Measurements from ENCODE around the gene CD99L2.
"Not testable (repeated sequence)": the region's sequence is repeated elsewhere in the genome, so short reads cannot be mapped to it uniquely, and the experiment has no call there.

CD99L2 gene

DNA sequence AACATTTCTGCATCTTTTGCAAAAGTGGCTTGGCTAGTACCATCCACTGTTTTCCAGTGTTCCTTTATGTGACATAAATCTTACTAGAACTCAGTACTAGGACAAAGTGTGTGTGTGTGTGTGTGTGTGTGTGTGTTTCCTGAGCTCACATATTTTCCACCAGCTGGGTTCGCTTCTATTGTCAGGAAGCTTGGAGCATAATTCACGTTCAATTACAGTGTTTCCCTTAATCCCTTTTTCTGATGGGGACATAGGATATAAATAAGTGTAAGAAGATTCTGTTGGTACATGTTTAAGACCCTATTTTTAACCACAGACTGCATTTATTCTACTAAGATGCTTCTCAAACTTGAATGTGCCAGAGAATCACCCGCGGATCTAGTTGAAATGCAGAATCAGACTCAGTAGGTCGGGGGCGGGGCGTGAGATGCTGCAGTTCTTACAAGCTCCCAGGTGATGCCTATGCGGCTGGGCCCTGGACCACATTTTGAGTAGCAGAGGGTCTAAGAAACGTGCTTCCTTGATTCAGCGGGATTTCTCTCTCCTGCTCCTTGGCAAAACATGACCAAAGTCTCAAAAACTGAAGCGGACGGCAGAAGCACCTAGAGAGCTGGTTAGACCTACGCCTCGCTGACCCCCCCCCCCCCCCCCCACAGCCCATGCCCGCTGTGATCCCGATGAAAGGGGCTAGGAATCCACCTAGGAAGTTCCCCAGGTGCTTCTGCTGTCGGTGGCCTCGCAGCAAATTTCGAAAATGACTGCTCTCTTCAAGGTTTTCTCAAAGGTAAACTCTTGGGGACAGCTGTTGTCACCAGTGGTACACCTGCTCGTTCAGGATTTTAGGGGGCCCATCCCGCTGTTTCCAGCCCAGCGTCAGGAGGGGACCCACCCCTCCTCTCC is 797 bp downstream of the CD99L2 start:
- no peaks in the 10 kb centered on the region; the same call in 1 of the 2 replicates for H3K36me3 ChIP-seq (ENCODE audit: control insufficient read depth, insufficient read depth, low read length)
- H3K9me3 ChIP-seq (ENCODE audit: control insufficient read depth, insufficient read depth, low read depth, low read length), result no peaks in the 10 kb centered on the region
- peak overlapping the region; percentile 76 for H3K4me3 ChIP-seq (ENCODE audit: low read depth, low read length)
- H3K9ac ChIP-seq (ENCODE audit: low read length), result peak overlapping the region; percentile 94
- peak overlapping the region; percentile 85; the same call in 1 of the 2 replicates for H3K27ac ChIP-seq (ENCODE audit: low read depth, low read length)
- H3K27me3 ChIP-seq (ENCODE audit: control insufficient read depth, insufficient read depth, low read length), result peaks cover 9% of the 10 kb centered on the region
- H3K4me1 ChIP-seq (ENCODE audit: control insufficient read depth, insufficient read depth, low read length), result peaks cover 28% of the 10 kb centered on the region

DNA sequence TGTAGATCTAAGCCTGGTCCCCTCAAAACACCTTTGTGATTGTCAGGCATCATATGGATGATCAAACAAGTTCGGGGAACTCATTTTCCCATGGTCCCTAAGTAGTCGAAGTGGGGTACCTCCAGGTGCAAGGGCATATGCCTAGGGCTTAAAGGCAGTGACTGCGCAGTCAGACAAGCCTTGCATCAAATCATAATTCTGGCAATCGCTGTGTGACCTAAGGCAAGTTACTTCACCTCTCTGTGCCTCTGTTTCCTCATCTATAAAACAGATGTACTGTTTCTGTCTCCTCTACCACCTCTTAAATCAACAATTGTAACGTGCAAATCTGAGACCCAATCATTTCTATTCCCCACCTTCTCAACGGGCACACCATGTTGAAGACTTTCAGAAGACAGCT is 1.8 kb downstream of the CD99L2 start:
- Histone ChIP-seq H3K27ac (ENCODE audit: low read depth, low read length) (no peak overlapping the region), H3K36me3 (ENCODE audit: control insufficient read depth, insufficient read depth, low read length) (no peaks in the 10 kb centered on the region; the same call in 1 of the 2 replicates), H3K9me3 (ENCODE audit: control insufficient read depth, insufficient read depth, low read depth, low read length) (no peaks in the 10 kb centered on the region), H3K9ac (ENCODE audit: low read length) (no peak overlapping the region), H3K4me1 (ENCODE audit: control insufficient read depth, insufficient read depth, low read length) (peaks cover 22% of the 10 kb centered on the region), H3K27me3 (ENCODE audit: control insufficient read depth, insufficient read depth, low read length) (peaks cover 9% of the 10 kb centered on the region), H3K4me3 (ENCODE audit: low read depth, low read length) (no peak overlapping the region)

DNA sequence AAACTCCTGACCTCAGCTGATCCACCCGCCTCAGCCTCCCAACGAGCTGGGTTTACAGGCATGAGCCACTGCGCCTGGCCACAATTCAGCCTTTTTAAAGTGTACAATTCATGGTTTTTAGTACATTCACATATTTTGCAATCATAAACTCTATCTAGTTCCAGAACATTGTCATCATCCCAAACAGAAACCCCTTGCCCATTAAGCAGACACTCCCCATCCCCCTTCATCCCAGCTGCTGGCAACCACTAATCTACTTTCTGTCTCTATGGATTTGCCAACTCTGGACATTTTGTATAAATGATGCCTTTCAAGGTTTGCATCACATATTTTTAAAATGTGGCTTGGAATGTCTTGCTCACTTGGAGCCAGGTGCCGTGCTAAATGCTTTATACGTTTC is 4.5 kb downstream of the CD99L2 start:
- no peaks in the 10 kb centered on the region; the same call in 1 of the 2 replicates for H3K36me3 ChIP-seq (ENCODE audit: control insufficient read depth, insufficient read depth, low read length)
- no peak overlapping the region for H3K9ac ChIP-seq (ENCODE audit: low read length)
- H3K27ac ChIP-seq (ENCODE audit: low read depth, low read length), result no peak overlapping the region
- H3K27me3 ChIP-seq (ENCODE audit: control insufficient read depth, insufficient read depth, low read length), result no peaks in the 10 kb centered on the region
- no peak overlapping the region for H3K4me3 ChIP-seq (ENCODE audit: low read depth, low read length)
- H3K9me3 ChIP-seq (ENCODE audit: control insufficient read depth, insufficient read depth, low read depth, low read length), result no peaks in the 10 kb centered on the region
- peaks cover 5% of the 10 kb centered on the region; the same call in 1 of the 2 replicates for H3K4me1 ChIP-seq (ENCODE audit: control insufficient read depth, insufficient read depth, low read length)

DNA sequence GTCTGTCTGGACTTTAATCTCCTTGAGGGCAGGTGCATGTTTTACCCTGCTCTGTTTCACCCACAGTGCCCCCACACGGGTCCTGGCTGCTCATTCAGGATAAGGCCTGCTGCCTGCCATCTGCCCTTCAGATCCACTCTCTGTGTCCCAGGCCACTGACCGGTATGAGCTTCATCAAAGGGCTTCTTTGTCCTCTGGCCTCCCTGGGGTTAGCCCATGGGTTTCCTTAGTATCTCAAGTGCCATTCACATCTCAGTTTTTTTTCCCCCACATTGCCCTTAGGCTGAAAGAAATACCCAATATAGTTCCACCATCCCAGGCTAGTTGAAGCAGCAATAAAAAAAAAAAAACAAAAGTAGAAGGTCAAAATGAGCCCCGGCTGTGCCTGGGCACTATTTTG is 9.3 kb downstream of the CD99L2 start:
- H3K36me3 ChIP-seq (ENCODE audit: control insufficient read depth, insufficient read depth, low read length), result no peaks in the 10 kb centered on the region
- H3K9ac ChIP-seq (ENCODE audit: low read length), result no peak overlapping the region
- H3K27me3 ChIP-seq (ENCODE audit: control insufficient read depth, insufficient read depth, low read length), result no peaks in the 10 kb centered on the region
- no peaks in the 10 kb centered on the region for H3K4me1 ChIP-seq (ENCODE audit: control insufficient read depth, insufficient read depth, low read length)
- no peaks in the 10 kb centered on the region for H3K9me3 ChIP-seq (ENCODE audit: control insufficient read depth, insufficient read depth, low read depth, low read length)
- no peak overlapping the region for H3K4me3 ChIP-seq (ENCODE audit: low read depth, low read length)
- no peak overlapping the region for H3K27ac ChIP-seq (ENCODE audit: low read depth, low read length)

DNA sequence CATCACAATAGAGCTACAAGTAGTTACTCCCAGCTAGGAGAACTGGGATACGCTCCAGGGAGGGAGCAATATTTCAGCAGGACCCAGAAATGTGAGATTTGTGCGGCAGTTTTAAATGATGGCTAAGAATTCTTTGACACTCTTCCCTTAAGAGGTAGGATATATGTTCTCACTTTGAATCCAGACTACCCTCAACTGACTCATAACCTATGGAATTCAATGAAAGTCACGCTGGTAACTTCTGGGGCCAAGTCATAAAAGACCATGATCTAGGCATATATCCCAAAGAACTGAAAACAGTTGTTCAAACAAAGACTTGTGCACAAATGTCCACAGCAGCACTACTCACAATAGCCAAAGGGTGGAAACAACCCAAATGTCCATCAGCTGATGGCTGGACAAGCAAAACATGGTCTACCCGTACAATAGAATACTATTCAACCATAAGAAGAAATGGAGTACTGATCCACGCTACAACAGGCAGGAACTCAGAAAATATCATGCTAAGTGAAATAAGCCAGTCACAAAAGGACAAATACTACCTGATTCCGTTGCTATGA is 10.5 kb downstream of the CD99L2 start:
- no peaks in the 10 kb centered on the region for H3K9me3 ChIP-seq (ENCODE audit: control insufficient read depth, insufficient read depth, low read depth, low read length)
- H3K9ac ChIP-seq (ENCODE audit: low read length), result no peak overlapping the region

DNA sequence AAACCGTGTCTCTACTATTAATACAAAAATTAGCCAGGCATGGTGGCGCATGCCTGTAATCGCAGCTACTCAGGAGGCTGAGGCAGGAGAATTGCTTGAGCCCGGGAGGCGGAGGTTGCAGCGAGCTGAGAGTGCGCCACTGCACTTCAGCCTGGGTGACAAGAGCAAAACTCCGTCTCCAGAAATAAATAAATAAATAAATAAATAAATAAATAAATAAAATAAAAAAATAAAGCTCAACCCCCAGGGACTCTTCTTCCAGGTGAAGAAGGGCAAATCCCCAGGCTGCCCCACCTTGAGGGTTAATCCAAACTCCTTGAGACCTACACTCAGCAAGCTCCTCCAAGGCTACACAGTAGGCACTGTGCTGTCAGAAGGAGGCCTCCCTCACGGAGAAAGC is 11.2 kb downstream of the CD99L2 start:
- H3K4me1 ChIP-seq (ENCODE audit: control insufficient read depth, insufficient read depth, low read length); H3K36me3 ChIP-seq (ENCODE audit: control insufficient read depth, insufficient read depth, low read length); H3K4me3 ChIP-seq (ENCODE audit: low read depth, low read length); H3K9me3 ChIP-seq (ENCODE audit: control insufficient read depth, insufficient read depth, low read depth, low read length); H3K9ac ChIP-seq (ENCODE audit: low read length); H3K27me3 ChIP-seq (ENCODE audit: control insufficient read depth, insufficient read depth, low read length); H3K27ac ChIP-seq (ENCODE audit: low read depth, low read length): not testable (repeated sequence)

More for the DNA sequence above, 10.5 kb downstream of the CD99L2 start:
- H3K36me3 ChIP-seq (ENCODE audit: control insufficient read depth, insufficient read depth, low read length), result no peaks in the 10 kb centered on the region
- H3K27ac ChIP-seq (ENCODE audit: low read depth, low read length), result no peak overlapping the region
- no peaks in the 10 kb centered on the region for H3K27me3 ChIP-seq (ENCODE audit: control insufficient read depth, insufficient read depth, low read length)
- no peak overlapping the region for H3K4me3 ChIP-seq (ENCODE audit: low read depth, low read length)
- no peaks in the 10 kb centered on the region for H3K4me1 ChIP-seq (ENCODE audit: control insufficient read depth, insufficient read depth, low read length)

DNA sequence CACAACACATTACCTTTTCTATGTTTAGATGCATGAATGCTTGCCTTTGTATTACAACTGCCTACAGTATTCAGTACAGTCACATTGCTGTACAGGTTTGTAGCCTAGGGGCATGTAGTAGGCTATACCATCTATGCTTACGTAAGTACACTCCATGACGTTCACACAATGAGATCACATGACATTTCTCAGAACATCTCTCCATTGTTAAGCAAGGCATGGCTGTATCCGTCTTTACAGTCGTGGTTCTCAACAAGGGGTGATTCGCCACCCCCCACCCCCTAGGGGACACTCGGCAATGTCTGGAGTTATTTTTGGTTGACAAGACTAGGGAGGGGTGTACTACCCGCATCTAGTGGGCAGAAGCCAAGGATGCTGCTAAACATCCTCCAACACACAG is 12.1 kb downstream of the CD99L2 start:
- Histone ChIP-seq H3K9ac (ENCODE audit: low read length) (no peak overlapping the region), H3K27ac (ENCODE audit: low read depth, low read length) (no peak overlapping the region), H3K4me3 (ENCODE audit: low read depth, low read length) (no peak overlapping the region), H3K36me3 (ENCODE audit: control insufficient read depth, insufficient read depth, low read length) (no peaks in the 10 kb centered on the region), H3K27me3 (ENCODE audit: control insufficient read depth, insufficient read depth, low read length) (no peaks in the 10 kb centered on the region), H3K9me3 (ENCODE audit: control insufficient read depth, insufficient read depth, low read depth, low read length) (no peaks in the 10 kb centered on the region), H3K4me1 (ENCODE audit: control insufficient read depth, insufficient read depth, low read length) (no peaks in the 10 kb centered on the region)

DNA sequence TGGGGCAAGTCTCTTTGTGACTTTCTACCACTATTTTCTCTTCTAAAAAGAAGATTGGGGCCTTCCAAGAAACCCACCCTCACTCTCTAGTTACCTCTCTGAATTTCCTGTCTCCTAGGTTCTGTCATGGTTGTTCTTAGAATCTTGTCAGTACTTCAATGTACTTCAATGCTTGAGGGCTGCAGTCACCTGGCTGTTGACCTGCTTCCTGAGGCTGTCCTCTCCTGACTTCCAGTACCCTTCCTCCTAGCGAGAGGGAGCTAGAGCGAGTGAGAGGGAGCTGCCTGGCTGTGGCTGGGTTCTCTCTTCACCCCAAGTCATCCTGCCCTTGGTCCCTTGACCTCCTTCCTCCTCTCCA is 17.7 kb downstream of the CD99L2 start:
- Histone ChIP-seq H3K9ac (ENCODE audit: low read length) (no peak overlapping the region), H3K4me1 (ENCODE audit: control insufficient read depth, insufficient read depth, low read length) (no peaks in the 10 kb centered on the region), H3K4me3 (ENCODE audit: low read depth, low read length) (no peak overlapping the region), H3K27me3 (ENCODE audit: control insufficient read depth, insufficient read depth, low read length) (no peaks in the 10 kb centered on the region), H3K36me3 (ENCODE audit: control insufficient read depth, insufficient read depth, low read length) (peaks cover 4% of the 10 kb centered on the region), H3K9me3 (ENCODE audit: control insufficient read depth, insufficient read depth, low read depth, low read length) (peaks cover 7% of the 10 kb centered on the region), H3K27ac (ENCODE audit: low read depth, low read length) (no peak overlapping the region)

DNA sequence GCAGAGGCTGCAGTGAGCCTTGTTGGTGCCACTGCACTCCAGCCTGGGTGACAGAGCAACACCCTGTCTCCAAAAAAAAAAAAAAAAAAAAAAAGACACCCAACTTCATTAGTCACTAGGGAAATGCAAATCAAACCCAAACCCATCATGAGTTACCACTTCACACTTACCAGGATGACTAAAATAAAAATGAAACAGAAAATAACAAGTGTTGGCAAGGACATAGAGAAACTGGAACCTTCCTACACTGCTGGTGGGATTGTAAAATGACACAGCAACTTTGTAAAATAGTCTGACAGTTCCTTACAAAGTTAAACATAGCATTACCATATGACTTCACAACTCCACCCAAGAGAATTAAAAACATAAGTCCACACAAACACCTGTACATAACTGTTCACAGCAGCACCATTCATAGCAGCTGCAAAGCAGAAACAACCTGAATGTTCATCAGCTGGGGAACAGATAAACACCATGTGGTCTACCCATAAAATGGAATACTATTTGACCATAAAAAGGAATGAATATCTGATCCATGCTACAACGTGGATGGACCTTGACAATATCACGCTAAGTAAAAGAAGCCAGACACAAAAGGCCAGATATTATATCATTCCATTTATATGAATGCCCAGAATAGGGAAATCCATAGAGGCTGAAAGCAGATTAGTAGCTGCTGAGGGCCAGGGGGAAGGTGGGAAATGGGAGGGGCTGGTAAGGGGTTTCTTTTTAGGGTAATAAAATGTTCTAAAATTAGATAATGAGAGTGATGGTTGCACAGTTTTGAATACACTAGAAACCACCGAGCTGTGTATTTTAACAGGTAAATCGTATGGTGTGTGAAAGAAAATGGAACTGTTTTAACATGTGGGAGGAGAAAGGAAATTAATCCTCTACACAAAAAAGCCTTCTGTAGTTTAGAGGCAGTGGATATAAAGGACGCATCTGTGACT is 18.3 kb downstream of the CD99L2 start:
- H3K4me1 ChIP-seq (ENCODE audit: control insufficient read depth, insufficient read depth, low read length), result no peaks in the 10 kb centered on the region
- H3K9me3 ChIP-seq (ENCODE audit: control insufficient read depth, insufficient read depth, low read depth, low read length), result peaks cover 14% of the 10 kb centered on the region
- no peak overlapping the region for H3K27ac ChIP-seq (ENCODE audit: low read depth, low read length)
- peaks cover 11% of the 10 kb centered on the region for H3K36me3 ChIP-seq (ENCODE audit: control insufficient read depth, insufficient read depth, low read length)
- H3K9ac ChIP-seq (ENCODE audit: low read length), result no peak overlapping the region
- no peak overlapping the region for H3K4me3 ChIP-seq (ENCODE audit: low read depth, low read length)
- no peaks in the 10 kb centered on the region for H3K27me3 ChIP-seq (ENCODE audit: control insufficient read depth, insufficient read depth, low read length)

DNA sequence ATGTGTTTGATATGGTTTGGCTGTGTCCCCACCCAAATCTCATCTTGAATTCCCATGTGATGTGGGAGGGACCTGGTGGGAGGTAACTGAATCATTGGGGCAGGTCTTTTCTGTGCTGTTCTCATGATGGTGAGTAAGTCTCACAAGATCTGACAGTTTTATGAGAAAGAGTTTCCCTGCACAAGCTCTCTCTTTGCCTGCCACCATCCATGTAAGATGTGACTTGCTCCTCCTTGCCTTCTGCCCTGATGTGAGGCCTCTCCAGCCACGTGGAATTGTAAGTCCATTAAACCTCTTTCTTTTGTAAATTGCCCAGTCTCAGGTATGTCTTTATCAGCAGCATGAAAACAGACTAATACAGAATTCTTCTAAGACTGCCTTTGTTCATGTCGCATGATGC is 22.8 kb downstream of the CD99L2 start:
- H3K27ac ChIP-seq (ENCODE audit: low read depth, low read length); H3K9ac ChIP-seq (ENCODE audit: low read length); H3K27me3 ChIP-seq (ENCODE audit: control insufficient read depth, insufficient read depth, low read length); H3K4me3 ChIP-seq (ENCODE audit: low read depth, low read length): not testable (repeated sequence)
- H3K36me3 ChIP-seq (ENCODE audit: control insufficient read depth, insufficient read depth, low read length), result peaks cover 11% of the 10 kb centered on the region
- peaks cover 15% of the 10 kb centered on the region for H3K9me3 ChIP-seq (ENCODE audit: control insufficient read depth, insufficient read depth, low read depth, low read length)
- peaks cover 13% of the 10 kb centered on the region for H3K4me1 ChIP-seq (ENCODE audit: control insufficient read depth, insufficient read depth, low read length)

Data from HUES6 (cell line).